Peyer's patch (tissue), 4 donors: ENCODE measurements around the gene LPAR2.

Source experiments
- POLR2A ChIP-seq, 2 donors: fragments of 450-650 bp; IDR thresholded peaks; one replicate each; pipeline ENCODE4 v1.5.1; 2017; ENCODE audit warnings: antibody characterized with exemption in 2 of 2, mild to moderate bottlenecking in 2 of 2, moderate library complexity in 2 of 2
- TF ChIP-seq, protein P1 (sequence below), 6 experiments: fragments of 450-650 bp in 4 of 6; fragments of 200-600 bp in 2 of 6; sonication (generic) in 1 of 6; IDR thresholded peaks; one replicate each; pipeline ENCODE4 v1.5.1; 2017 to 2019; ENCODE audit warnings: antibody characterized with exemption in 6 of 6, mild to moderate bottlenecking in 3 of 6, moderate library complexity in 1 of 6

DNA sequence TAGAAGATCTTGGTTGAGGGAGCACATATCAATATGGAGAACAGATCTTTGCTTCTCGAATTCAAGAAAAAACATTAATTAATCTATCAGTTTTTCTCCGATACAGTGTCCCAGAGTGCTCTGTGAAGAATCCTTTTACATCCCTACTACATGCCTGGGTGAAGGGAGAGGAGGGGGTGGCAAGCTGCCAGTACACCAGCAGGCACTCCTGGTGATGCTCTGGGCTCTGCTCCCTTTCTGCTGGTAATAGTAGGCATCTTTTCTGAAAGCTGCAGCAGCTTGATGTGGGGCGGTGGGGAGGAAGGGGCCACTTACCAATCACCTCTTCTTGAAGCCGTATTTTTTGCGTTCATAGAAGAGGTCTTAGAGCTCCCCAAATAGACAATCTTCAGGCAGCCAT, 40.2 kb downstream of the LPAR2 start:
- TF ChIP-seq, protein P1, sequence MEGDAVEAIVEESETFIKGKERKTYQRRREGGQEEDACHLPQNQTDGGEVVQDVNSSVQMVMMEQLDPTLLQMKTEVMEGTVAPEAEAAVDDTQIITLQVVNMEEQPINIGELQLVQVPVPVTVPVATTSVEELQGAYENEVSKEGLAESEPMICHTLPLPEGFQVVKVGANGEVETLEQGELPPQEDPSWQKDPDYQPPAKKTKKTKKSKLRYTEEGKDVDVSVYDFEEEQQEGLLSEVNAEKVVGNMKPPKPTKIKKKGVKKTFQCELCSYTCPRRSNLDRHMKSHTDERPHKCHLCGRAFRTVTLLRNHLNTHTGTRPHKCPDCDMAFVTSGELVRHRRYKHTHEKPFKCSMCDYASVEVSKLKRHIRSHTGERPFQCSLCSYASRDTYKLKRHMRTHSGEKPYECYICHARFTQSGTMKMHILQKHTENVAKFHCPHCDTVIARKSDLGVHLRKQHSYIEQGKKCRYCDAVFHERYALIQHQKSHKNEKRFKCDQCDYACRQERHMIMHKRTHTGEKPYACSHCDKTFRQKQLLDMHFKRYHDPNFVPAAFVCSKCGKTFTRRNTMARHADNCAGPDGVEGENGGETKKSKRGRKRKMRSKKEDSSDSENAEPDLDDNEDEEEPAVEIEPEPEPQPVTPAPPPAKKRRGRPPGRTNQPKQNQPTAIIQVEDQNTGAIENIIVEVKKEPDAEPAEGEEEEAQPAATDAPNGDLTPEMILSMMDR (IDR thresholded peaks at IDR 0.05) = no peak
- TF ChIP-seq POLR2A (IDR thresholded peaks at IDR 0.05) = no peak
